PC-9 (cell line): ENCODE measurements around the gene RXRA. TPM values are rescaled to one million over a fixed set of nuclear protein-coding genes. Genes with fewer than 3 reads are reported as not detected.

Experiments
- BruUV-seq: library from RNA; stranded (reverse); fragments of 400-500 nt; replicated peaks from 2 replicates; lab custom pipeline; 2021; lab: Mats Ljungman, UMichigan
- CTCF ChIA-PET: fragments of 300-600 bp; sonication (Branson Sonifier 250); formaldehyde crosslinking; loops from one replicate; lab custom pipeline; 2022; ENCODE audit warnings: antibody characterized with exemption; lab: Charles Lee
- POLR2A ChIA-PET: fragments of 300-600 bp; sonication (Branson Sonifier 250); formaldehyde crosslinking; loops from one replicate; lab custom pipeline; 2022; ENCODE audit warnings: antibody characterized with exemption; ENCODE audit not compliant: unreplicated experiment; lab: Charles Lee
- DNase-seq, 2 experiments: peaks; one replicate each; pipeline versions ENCODE4 v3.0.0 to v3.0.0-alpha.2; 2015 to 2022; ENCODE audit warnings: mixed read lengths in 1 of 2
- H2AFZ ChIP-seq: fragments of 200-600 bp; sonication (generic); 2 replicates; pipeline ENCODE4 v1.8.1; 2017; ENCODE audit warnings: antibody characterized with exemption
- H3F3A ChIP-seq: fragments of 200-600 bp; sonication (generic); 2 replicates; pipeline ENCODE4 v1.8.1; 2017; ENCODE audit warnings: antibody characterized with exemption, mild to moderate bottlenecking, low read depth; ENCODE audit not compliant: insufficient read depth
- H3K27ac ChIP-seq: fragments of 200-600 bp; sonication (generic); 2 replicates; pipeline ENCODE4 v1.6.1; 2016; ENCODE audit warnings: mixed run types
- H3K27me3 ChIP-seq: fragments of 200-600 bp; sonication (generic); 2 replicates; pipeline ENCODE4 v1.6.1; 2016; ENCODE audit warnings: low read depth, mixed run types; ENCODE audit not compliant: insufficient read depth
- H3K36me3 ChIP-seq: fragments of 200-600 bp; sonication (generic); 2 replicates; pipeline ENCODE4 v1.6.1; 2016; ENCODE audit warnings: low read depth, mixed run types
- H3K4me1 ChIP-seq: fragments of 200-600 bp; sonication (generic); replicated peaks from 2 replicates; pipeline ENCODE4 v1.6.1; 2016; ENCODE audit warnings: mixed run types; ENCODE audit not compliant: insufficient read depth
- H3K4me2 ChIP-seq: fragments of 200-600 bp; sonication (generic); 2 replicates; pipeline ENCODE4 v1.6.1; 2017; ENCODE audit warnings: mixed run types
- H3K4me3 ChIP-seq: fragments of 200-600 bp; sonication (generic); 2 replicates; pipeline ENCODE4 v1.6.1; 2016; ENCODE audit warnings: mixed run types
- H3K79me2 ChIP-seq: fragments of 200-600 bp; sonication (generic); 2 replicates; pipeline ENCODE4 v1.6.1; 2017; ENCODE audit warnings: low read depth, mixed run types
- H3K9me2 ChIP-seq: fragments of 200-600 bp; sonication (generic); 2 replicates; pipeline ENCODE4 v1.8.1; 2017; ENCODE audit warnings: mild to moderate bottlenecking; ENCODE audit not compliant: insufficient read depth
- H3K9me3 ChIP-seq: fragments of 200-600 bp; sonication (generic); 2 replicates; pipeline ENCODE4 v1.8.1; 2016; ENCODE audit warnings: low read depth; ENCODE audit not compliant: insufficient read depth
- H4K20me1 ChIP-seq: fragments of 200-600 bp; sonication (generic); 2 replicates; pipeline ENCODE4 v1.8.1; 2017; ENCODE audit not compliant: insufficient read depth
- EZH2 ChIP-seq: fragments of 200-600 bp; sonication (generic); IDR thresholded peaks from 2 replicates; pipeline ENCODE4 v1.8.0; 2017; ENCODE audit warnings: antibody characterized with exemption, low read depth
- intact Hi-C: fragments of 100-400 bp; cut with micrococcal nuclease; formaldehyde crosslinking; loops from one replicate; pipeline ENCODE4 v1.10.0; 2022; ENCODE audit not compliant: unreplicated experiment
- total RNA-seq: library from RNA; stranded (reverse); gene quantifications from 2 replicates; pipeline ENCODE4 v1.2.3, GENCODE V29; 2021
- TF ChIP-seq, protein P1 (sequence below): fragments of 200-600 bp; sonication (generic); conservative IDR thresholded peaks from 2 replicates; pipeline ENCODE4 v1.6.1; 2017; ENCODE audit warnings: mixed run types, antibody characterized with exemption, mild to moderate bottlenecking, moderate library complexity

The RXRA gene
- total RNA-seq, 1 experiment from 2014 or later, result 146 TPM

DNA sequence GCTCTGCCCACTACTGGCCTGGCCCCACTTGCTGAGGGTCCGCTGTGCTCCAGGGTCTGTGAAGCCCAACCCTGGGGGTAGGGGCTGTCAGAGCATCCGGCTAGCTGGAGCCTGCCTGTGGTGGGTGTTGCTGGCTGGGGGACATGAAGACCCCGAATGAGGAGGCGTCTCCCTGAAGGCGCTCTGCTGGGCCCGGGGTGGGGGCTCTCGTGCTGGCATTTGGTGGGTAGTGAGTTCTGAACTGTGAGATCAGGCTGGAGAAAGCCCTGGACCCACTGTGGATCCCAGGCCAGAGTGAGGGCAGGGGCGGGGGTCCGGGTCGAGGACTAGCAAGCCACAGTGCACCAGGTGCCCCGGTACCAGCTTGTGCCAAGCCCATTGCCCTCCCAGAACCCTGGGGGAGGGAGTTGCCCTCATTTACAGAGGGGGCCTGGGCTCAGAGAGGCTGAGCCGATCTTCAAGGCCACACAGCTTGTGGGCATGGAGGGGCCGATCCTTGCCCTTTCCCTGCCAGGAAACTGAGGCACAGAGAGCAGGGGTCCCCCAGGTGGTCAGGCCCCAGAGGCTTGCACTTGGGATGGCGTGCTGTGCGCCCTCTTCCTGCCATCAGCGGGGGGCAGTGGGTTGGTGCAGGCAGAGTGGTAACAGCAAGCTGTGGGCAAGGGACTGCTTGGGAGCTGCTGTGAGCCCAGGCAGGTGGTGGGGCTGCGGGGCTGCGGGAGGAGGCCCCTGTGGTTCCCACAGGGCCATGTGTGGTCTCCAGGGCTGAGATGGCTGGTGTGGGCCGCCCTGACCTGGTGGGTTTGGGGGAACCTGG is 15.9 kb downstream of the RXRA start:
- Histone ChIP-seq H3K9me2 (no peaks in the 10 kb centered on the region), H4K20me1 (peaks cover 88% of the 10 kb centered on the region), H3K27me3 (no peaks in the 10 kb centered on the region), H3K79me2 (peaks cover 100% of the 10 kb centered on the region), H3F3A (no peaks in the 10 kb centered on the region), H3K9me3 (no peaks in the 10 kb centered on the region), H3K4me3 (no peak overlapping the region), H3K27ac (no peak overlapping the region), H3K4me1 (no peaks in the 10 kb centered on the region), H2AFZ (no peak overlapping the region), H3K36me3 (no peaks in the 10 kb centered on the region), H3K4me2 (no peak overlapping the region)
- ChIA-PET POLR2A (interaction anchor here (1.2 kb wide), 1 partner anchor 14 kb away, joined by 4 read pairs; no protein-coding TSS in a partner anchor), CTCF (no interaction called here)
- TF ChIP-seq EZH2, result no peak
- TF ChIP-seq, protein P1, sequence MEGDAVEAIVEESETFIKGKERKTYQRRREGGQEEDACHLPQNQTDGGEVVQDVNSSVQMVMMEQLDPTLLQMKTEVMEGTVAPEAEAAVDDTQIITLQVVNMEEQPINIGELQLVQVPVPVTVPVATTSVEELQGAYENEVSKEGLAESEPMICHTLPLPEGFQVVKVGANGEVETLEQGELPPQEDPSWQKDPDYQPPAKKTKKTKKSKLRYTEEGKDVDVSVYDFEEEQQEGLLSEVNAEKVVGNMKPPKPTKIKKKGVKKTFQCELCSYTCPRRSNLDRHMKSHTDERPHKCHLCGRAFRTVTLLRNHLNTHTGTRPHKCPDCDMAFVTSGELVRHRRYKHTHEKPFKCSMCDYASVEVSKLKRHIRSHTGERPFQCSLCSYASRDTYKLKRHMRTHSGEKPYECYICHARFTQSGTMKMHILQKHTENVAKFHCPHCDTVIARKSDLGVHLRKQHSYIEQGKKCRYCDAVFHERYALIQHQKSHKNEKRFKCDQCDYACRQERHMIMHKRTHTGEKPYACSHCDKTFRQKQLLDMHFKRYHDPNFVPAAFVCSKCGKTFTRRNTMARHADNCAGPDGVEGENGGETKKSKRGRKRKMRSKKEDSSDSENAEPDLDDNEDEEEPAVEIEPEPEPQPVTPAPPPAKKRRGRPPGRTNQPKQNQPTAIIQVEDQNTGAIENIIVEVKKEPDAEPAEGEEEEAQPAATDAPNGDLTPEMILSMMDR, result no peak
- DNase-seq, result no peak
- BruUV-seq, result no TSS peak
- intact Hi-C loops, result loop anchor here (1.0 kb wide), 1 partner anchor 13 kb away; no protein-coding TSS in a partner anchor

DNA sequence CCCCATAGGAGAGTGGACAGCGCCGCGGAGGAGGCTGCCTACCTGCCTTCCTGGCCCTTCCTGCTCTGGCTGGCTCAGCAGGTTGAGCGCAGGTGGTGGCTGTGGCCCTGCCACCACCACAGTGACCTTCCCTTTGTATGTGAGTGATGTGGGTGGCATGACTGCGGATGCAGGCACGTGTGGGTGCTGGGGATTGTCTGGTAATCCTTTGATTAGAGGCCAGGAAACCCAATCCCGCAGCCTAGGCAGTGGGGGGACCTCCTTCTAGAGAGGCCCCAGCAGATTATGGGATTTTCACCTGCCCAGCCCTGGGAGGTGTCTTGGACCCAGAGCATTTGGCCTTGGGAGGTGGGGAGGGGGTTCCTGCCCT is 16.5 kb downstream of the RXRA start:
- Histone ChIP-seq H3K4me1 (no peaks in the 10 kb centered on the region), H3K27me3 (no peaks in the 10 kb centered on the region), H3K4me2 (no peak overlapping the region), H3K9me3 (no peaks in the 10 kb centered on the region), H3F3A (no peaks in the 10 kb centered on the region), H3K36me3 (no peaks in the 10 kb centered on the region), H2AFZ (no peak overlapping the region), H4K20me1 (peaks cover 87% of the 10 kb centered on the region), H3K4me3 (no peak overlapping the region), H3K79me2 (peaks cover 100% of the 10 kb centered on the region), H3K27ac (no peak overlapping the region), H3K9me2 (no peaks in the 10 kb centered on the region)
- no peak for DNase-seq
- ChIA-PET POLR2A (no interaction called here), CTCF (no interaction called here)
- intact Hi-C loops, result no loop called here
- TF ChIP-seq, protein P1, result no peak
- no peak for TF ChIP-seq EZH2
- no TSS peak for BruUV-seq

DNA sequence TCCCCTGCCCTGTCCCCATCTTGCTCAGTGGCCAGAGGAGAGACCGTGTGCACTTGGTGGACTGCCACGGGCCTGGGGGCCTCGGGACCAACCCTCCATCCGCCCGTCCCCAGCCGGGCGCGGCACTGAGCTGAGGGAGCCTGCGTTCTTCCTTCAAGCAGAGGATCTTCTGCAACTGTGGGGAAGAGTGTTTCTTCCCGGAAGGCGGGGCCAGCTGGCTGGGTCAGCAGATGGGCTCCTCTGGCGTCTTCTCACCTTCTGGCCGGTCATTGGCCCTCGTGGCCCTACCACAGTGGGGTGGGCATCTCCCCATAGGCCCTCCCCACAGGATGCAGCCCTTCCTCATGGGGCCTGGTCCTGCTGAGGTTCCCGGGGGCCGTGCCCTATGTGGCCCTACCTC is 17.4 kb downstream of the RXRA start:
- H3K4me3 ChIP-seq, result no peak overlapping the region
- H3K9me2 ChIP-seq, result no peaks in the 10 kb centered on the region
- peaks cover 91% of the 10 kb centered on the region for H4K20me1 ChIP-seq
- H3K27ac ChIP-seq, result no peak overlapping the region
- no peak overlapping the region for H2AFZ ChIP-seq
- CTCF ChIA-PET, result no interaction called here
- no peaks in the 10 kb centered on the region for H3K9me3 ChIP-seq
- H3F3A ChIP-seq, result no peaks in the 10 kb centered on the region
- H3K27me3 ChIP-seq, result no peaks in the 10 kb centered on the region
- peaks cover 100% of the 10 kb centered on the region for H3K79me2 ChIP-seq
- DNase-seq, result no peak
- TF ChIP-seq EZH2, result no peak
- TF ChIP-seq, protein P1, result no peak
- H3K36me3 ChIP-seq, result no peaks in the 10 kb centered on the region
- BruUV-seq, result no TSS peak
- POLR2A ChIA-PET, result no interaction called here
- no peak overlapping the region for H3K4me2 ChIP-seq
- intact Hi-C loops, result no loop called here
- H3K4me1 ChIP-seq, result no peaks in the 10 kb centered on the region
